WERI-Rb-1 (cell line): ENCODE data around the gene DAG1.

Experiments
- DNase-seq: peaks from one replicate; pipeline ENCODE4 v3.0.0-alpha.2; 2020
- H3K27ac ChIP-seq: fragments of 250-450 bp; sonication (Bioruptor Pico); 2 replicates; pipeline ENCODE4 v1.5.1; 2020; ENCODE audit warnings: mild to moderate bottlenecking, moderate library complexity
- H3K27me3 ChIP-seq: fragments of 250-450 bp; sonication (Bioruptor Pico); 2 replicates; pipeline ENCODE4 v1.5.1; 2021; ENCODE audit warnings: mild to moderate bottlenecking, low read depth, moderate library complexity; ENCODE audit not compliant: insufficient read depth, severe bottlenecking
- H3K36me3 ChIP-seq: fragments of 250-450 bp; sonication (Bioruptor Pico); 2 replicates; pipeline ENCODE4 v1.5.1; 2020; ENCODE audit warnings: mild to moderate bottlenecking, moderate library complexity
- H3K4me3 ChIP-seq: 2 replicates; pipeline ENCODE4 v1.5.1; 2011; ENCODE audit warnings: low read depth, mild to moderate bottlenecking, control low read depth, low read length
- H3K9me3 ChIP-seq: fragments of 250-450 bp; sonication (Bioruptor Pico); 2 replicates; pipeline ENCODE4 v1.5.1; 2021; ENCODE audit warnings: mild to moderate bottlenecking, moderate library complexity; ENCODE audit not compliant: severe bottlenecking
- CTCF ChIP-seq: IDR thresholded peaks from 2 replicates; pipeline ENCODE4 v1.5.1; 2011; ENCODE audit warnings: low read depth, mild to moderate bottlenecking, control low read depth, inconsistent platforms, low read length

Gene DAG1

GRCh38 chr3:49519916-49520385 is 49.9 kb downstream of the DAG1 start:
- H3K27me3 ChIP-seq, result no peaks in the 10 kb centered on the region
- no peak overlapping the region for H3K27ac ChIP-seq
- H3K9me3 ChIP-seq, result no peaks in the 10 kb centered on the region
- H3K4me3 ChIP-seq, result no peak overlapping the region
- H3K36me3 ChIP-seq, result peaks cover 26% of the 10 kb centered on the region
- no peak for DNase-seq
- no peak for TF ChIP-seq CTCF

- no peak for TF ChIP-seq CTCF
- H3K27ac ChIP-seq, result no peak overlapping the region
These were observed 54.0 kb downstream of the DAG1 start for GRCh38 chr3:49523756-49524747.

GRCh38 chr3:49529567-49529966 is 59.5 kb downstream of the DAG1 start:
- DNase-seq, result no peak
- Histone ChIP-seq H3K36me3 (peaks cover 45% of the 10 kb centered on the region), H3K27ac (no peak overlapping the region)

More at GRCh38 chr3:49523756-49524747, 54.0 kb downstream of the DAG1 start:
- DNase-seq, result no peak
- Histone ChIP-seq H3K27me3 (no peaks in the 10 kb centered on the region), H3K4me3 (no peak overlapping the region), H3K36me3 (peaks cover 24% of the 10 kb centered on the region), H3K9me3 (no peaks in the 10 kb centered on the region)

GRCh38 chr3:49530231-49530630 is 60.2 kb downstream of the DAG1 start:
- no peak overlapping the region for H3K4me3 ChIP-seq
- no peaks in the 10 kb centered on the region for H3K9me3 ChIP-seq
- H3K27ac ChIP-seq, result no peak overlapping the region
- TF ChIP-seq CTCF, result no peak
- DNase-seq, result no peak
- H3K27me3 ChIP-seq, result no peaks in the 10 kb centered on the region
- H3K36me3 ChIP-seq, result peaks cover 38% of the 10 kb centered on the region

More at GRCh38 chr3:49529567-49529966, 59.5 kb downstream of the DAG1 start:
- TF ChIP-seq CTCF, result no peak
- Histone ChIP-seq H3K9me3 (no peaks in the 10 kb centered on the region), H3K27me3 (no peaks in the 10 kb centered on the region), H3K4me3 (no peak overlapping the region)

GRCh38 chr3:49530701-49531100 is 60.6 kb downstream of the DAG1 start:
- Histone ChIP-seq H3K27ac (no peak overlapping the region), H3K27me3 (no peaks in the 10 kb centered on the region), H3K9me3 (no peaks in the 10 kb centered on the region), H3K4me3 (no peak overlapping the region), H3K36me3 (peaks cover 38% of the 10 kb centered on the region)
- TF ChIP-seq CTCF, result no peak
- DNase-seq, result no peak
